GM23338 (cell line): ENCODE data around the gene TAS2R42. TPM values are rescaled to one million over a fixed set of nuclear protein-coding genes. Genes with fewer than 3 reads are reported as not detected.

Experiments used
- ATAC-seq: fragments of 200-7000 bp; cut with Tn5 transposase; 3 replicates; pipeline ENCODE4 v1.9.1; 2020
- DNase-seq: peaks from one replicate; pipeline ENCODE4 v3.0.0-alpha.2; 2015; ENCODE audit warnings: low spot score
- H2AFZ ChIP-seq: fragments of 200-600 bp; sonication (generic); 2 replicates; pipeline ENCODE4 v1.8.0; 2016; ENCODE audit warnings: antibody characterized with exemption, mild to moderate bottlenecking, moderate library complexity
- H3F3A ChIP-seq: fragments of 200-600 bp; sonication (generic); replicated peaks from 2 replicates; pipeline ENCODE4 v1.8.0; 2017; ENCODE audit warnings: antibody characterized with exemption, mixed run types, low read depth
- H3K27ac ChIP-seq: fragments of 200-600 bp; sonication (generic); 2 replicates; pipeline ENCODE4 v1.6.1; 2016; ENCODE audit warnings: low read depth
- H3K27me3 ChIP-seq: fragments of 200-600 bp; sonication (generic); 2 replicates; pipeline ENCODE4 v1.8.0; 2016; ENCODE audit warnings: mild to moderate bottlenecking, mixed run types, moderate library complexity; ENCODE audit not compliant: insufficient read depth
- H3K36me3 ChIP-seq: fragments of 200-600 bp; sonication (generic); 2 replicates; pipeline ENCODE4 v1.8.0; 2016; ENCODE audit warnings: mild to moderate bottlenecking; ENCODE audit not compliant: insufficient read depth
- H3K4me1 ChIP-seq: fragments of 200-600 bp; sonication (generic); 2 replicates; pipeline ENCODE4 v1.8.0; 2016; ENCODE audit warnings: mild to moderate bottlenecking, moderate library complexity; ENCODE audit not compliant: insufficient read depth
- H3K4me2 ChIP-seq: fragments of 200-600 bp; sonication (generic); 2 replicates; pipeline ENCODE4 v1.7.1; 2017; ENCODE audit warnings: mixed run types
- H3K4me3 ChIP-seq: fragments of 200-600 bp; sonication (generic); 2 replicates; pipeline ENCODE4 v1.6.1; 2016; ENCODE audit warnings: mixed run types
- H3K79me2 ChIP-seq: fragments of 200-600 bp; sonication (generic); replicated peaks from 2 replicates; pipeline ENCODE4 v1.8.0; 2017; ENCODE audit warnings: mild to moderate bottlenecking; ENCODE audit not compliant: insufficient read depth
- H3K9me2 ChIP-seq: fragments of 200-600 bp; sonication (generic); 2 replicates; pipeline ENCODE4 v1.8.0; 2017; ENCODE audit not compliant: insufficient read depth
- H4K20me1 ChIP-seq: fragments of 200-600 bp; sonication (generic); replicated peaks from 2 replicates; pipeline ENCODE4 v1.8.0; 2017; ENCODE audit warnings: mild to moderate bottlenecking; ENCODE audit not compliant: insufficient read depth
- H3K27ac Mint-ChIP-seq: 2 replicates; pipeline ENCODE4 v1.8.0; 2020; ENCODE audit warnings: inconsistent platforms, mild to moderate bottlenecking, moderate library complexity, mixed read lengths
- H3K27me3 Mint-ChIP-seq: 3 replicates; pipeline ENCODE4 v1.8.0; 2022; ENCODE audit warnings: low read depth, mild to moderate bottlenecking, moderate library complexity, mixed read lengths, inconsistent platforms; ENCODE audit not compliant: insufficient read depth, poor library complexity
- H3K36me3 Mint-ChIP-seq: 3 replicates; pipeline ENCODE4 v1.8.0; 2021; ENCODE audit warnings: low read depth, mild to moderate bottlenecking, inconsistent platforms, moderate library complexity, mixed read lengths
- H3K4me1 Mint-ChIP-seq: 3 replicates; pipeline ENCODE4 v1.8.0; 2020; ENCODE audit warnings: mild to moderate bottlenecking, inconsistent platforms, mixed read lengths
- H3K4me3 Mint-ChIP-seq: 3 replicates; pipeline ENCODE4 v1.8.0; 2021; ENCODE audit warnings: moderate library complexity, mild to moderate bottlenecking, inconsistent platforms, mixed read lengths
- H3K9me3 Mint-ChIP-seq: 3 replicates; pipeline ENCODE4 v1.8.0; 2020; ENCODE audit warnings: moderate library complexity, mild to moderate bottlenecking, inconsistent platforms, mixed read lengths
- EZH2phosphoT487 ChIP-seq: fragments of 200-600 bp; sonication (generic); IDR thresholded peaks from one replicate; pipeline ENCODE4 v1.8.1; 2018; ENCODE audit warnings: antibody characterized with exemption; ENCODE audit not compliant: unreplicated experiment
- JUNB ChIP-seq: IDR thresholded peaks from one replicate; pipeline ENCODE4 v1.6.1; 2016; ENCODE audit warnings: antibody characterized with exemption; ENCODE audit not compliant: unreplicated experiment
- POLR2AphosphoS5 ChIP-seq: IDR thresholded peaks from 2 replicates; pipeline ENCODE4 v1.6.1; 2016; ENCODE audit warnings: antibody characterized with exemption, low read depth
- STAT1 ChIP-seq: IDR thresholded peaks from one replicate; pipeline ENCODE4 v1.6.1; 2016; ENCODE audit warnings: antibody characterized with exemption; ENCODE audit not compliant: unreplicated experiment
- ZNF114 ChIP-seq: fragments of 250-450 bp; sonication (Bioruptor Pico); IDR thresholded peaks from 2 replicates; pipeline ENCODE4 v1.5.0; 2020; ENCODE audit warnings: mild to moderate bottlenecking, moderate library complexity
- ZNF331 ChIP-seq: fragments of 250-450 bp; sonication (Bioruptor Pico); IDR thresholded peaks from 2 replicates; pipeline ENCODE4 v1.5.0; 2020; ENCODE audit warnings: low read depth, mild to moderate bottlenecking, moderate library complexity
- polyA plus RNA-seq: library from polyadenylated mRNA; unstranded; fragments of >200 nt; fragmentation: Nextera tagmentation; extraction: Ambion mirVana; gene quantifications from 2 replicates; pipeline ENCODE4 v1.2.1, GENCODE V29; 2016
- total RNA-seq: library from RNA; depleted of rRNA; stranded (reverse); fragments of >200 nt; shearing (Covaris generic); gene quantifications from 2 replicates; pipeline ENCODE4 v1.2.3, GENCODE V29; 2014
- TF ChIP-seq, protein P1 (sequence below): fragments of 250-450 bp; sonication (Bioruptor Pico); IDR thresholded peaks from 2 replicates; pipeline ENCODE4 v1.5.0; 2020; ENCODE audit warnings: mild to moderate bottlenecking, moderate library complexity
- TF ChIP-seq, protein P2 (sequence below), 2 experiments: fragments of 200-600 bp in 1 of 2; sonication (generic) in 1 of 2; conservative IDR thresholded peaks; 2 replicates each; pipeline versions ENCODE4 v1.5.1 to v1.6.1; 2016 to 2017; ENCODE audit warnings: antibody characterized with exemption in 2 of 2, low read depth in 2 of 2, mild to moderate bottlenecking in 2 of 2, moderate library complexity in 1 of 2

TAS2R42 gene
- total and polyA plus RNA-seq, 2 experiments from 2014 or later = 0.38 TPM; not detected in 1

DNA sequence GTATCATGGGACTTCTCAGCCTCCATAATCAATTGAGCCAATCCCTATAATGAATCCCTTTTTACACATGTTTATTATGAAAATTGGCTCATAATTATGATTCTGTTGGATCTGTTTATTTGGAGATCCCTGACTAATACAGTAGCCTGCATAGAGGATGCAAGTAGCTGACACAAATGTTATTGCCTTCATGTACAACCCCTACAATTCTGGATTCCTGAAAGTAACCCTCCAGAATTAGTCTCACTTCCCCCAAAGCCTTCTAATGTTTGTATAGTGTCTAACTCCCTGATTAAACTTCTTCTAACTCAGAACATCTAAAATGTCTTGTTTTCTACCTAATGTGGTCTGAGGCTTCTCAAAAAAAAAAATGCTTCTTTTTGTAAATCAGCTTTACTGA lies 22.4 kb downstream of the TAS2R42 start (continued):
- TF ChIP-seq, protein P1, sequence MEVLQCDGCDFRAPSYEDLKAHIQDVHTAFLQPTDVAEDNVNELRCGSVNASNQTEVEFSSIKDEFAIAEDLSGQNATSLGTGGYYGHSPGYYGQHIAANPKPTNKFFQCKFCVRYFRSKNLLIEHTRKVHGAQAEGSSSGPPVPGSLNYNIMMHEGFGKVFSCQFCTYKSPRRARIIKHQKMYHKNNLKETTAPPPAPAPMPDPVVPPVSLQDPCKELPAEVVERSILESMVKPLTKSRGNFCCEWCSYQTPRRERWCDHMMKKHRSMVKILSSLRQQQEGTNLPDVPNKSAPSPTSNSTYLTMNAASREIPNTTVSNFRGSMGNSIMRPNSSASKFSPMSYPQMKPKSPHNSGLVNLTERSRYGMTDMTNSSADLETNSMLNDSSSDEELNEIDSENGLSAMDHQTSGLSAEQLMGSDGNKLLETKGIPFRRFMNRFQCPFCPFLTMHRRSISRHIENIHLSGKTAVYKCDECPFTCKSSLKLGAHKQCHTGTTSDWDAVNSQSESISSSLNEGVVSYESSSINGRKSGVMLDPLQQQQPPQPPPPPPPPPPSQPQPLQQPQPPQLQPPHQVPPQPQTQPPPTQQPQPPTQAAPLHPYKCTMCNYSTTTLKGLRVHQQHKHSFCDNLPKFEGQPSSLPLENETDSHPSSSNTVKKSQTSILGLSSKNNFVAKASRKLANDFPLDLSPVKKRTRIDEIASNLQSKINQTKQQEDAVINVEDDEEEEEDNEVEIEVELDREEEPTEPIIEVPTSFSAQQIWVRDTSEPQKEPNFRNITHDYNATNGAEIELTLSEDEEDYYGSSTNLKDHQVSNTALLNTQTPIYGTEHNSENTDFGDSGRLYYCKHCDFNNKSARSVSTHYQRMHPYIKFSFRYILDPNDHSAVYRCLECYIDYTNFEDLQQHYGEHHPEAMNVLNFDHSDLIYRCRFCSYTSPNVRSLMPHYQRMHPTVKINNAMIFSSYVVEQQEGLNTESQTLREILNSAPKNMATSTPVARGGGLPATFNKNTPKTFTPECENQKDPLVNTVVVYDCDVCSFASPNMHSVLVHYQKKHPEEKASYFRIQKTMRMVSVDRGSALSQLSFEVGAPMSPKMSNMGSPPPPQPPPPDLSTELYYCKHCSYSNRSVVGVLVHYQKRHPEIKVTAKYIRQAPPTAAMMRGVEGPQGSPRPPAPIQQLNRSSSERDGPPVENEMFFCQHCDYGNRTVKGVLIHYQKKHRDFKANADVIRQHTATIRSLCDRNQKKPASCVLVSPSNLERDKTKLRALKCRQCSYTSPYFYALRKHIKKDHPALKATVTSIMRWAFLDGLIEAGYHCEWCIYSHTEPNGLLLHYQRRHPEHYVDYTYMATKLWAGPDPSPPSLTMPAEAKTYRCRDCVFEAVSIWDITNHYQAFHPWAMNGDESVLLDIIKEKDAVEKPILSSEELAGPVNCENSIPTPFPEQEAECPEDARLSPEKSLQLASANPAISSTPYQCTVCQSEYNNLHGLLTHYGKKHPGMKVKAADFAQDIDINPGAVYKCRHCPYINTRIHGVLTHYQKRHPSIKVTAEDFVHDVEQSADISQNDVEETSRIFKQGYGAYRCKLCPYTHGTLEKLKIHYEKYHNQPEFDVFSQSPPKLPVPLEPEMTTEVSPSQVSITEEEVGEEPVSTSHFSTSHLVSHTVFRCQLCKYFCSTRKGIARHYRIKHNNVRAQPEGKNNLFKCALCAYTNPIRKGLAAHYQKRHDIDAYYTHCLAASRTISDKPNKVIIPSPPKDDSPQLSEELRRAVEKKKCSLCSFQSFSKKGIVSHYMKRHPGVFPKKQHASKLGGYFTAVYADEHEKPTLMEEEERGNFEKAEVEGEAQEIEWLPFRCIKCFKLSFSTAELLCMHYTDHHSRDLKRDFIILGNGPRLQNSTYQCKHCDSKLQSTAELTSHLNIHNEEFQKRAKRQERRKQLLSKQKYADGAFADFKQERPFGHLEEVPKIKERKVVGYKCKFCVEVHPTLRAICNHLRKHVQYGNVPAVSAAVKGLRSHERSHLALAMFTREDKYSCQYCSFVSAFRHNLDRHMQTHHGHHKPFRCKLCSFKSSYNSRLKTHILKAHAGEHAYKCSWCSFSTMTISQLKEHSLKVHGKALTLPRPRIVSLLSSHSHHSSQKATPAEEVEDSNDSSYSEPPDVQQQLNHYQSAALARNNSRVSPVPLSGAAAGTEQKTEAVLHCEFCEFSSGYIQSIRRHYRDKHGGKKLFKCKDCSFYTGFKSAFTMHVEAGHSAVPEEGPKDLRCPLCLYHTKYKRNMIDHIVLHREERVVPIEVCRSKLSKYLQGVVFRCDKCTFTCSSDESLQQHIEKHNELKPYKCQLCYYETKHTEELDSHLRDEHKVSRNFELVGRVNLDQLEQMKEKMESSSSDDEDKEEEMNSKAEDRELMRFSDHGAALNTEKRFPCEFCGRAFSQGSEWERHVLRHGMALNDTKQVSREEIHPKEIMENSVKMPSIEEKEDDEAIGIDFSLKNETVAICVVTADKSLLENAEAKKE (CRISPR knock-in tag) = no peak
- TF ChIP-seq EZH2phosphoT487 (no peak), POLR2AphosphoS5 (no peak), STAT1 (no peak)

DNA sequence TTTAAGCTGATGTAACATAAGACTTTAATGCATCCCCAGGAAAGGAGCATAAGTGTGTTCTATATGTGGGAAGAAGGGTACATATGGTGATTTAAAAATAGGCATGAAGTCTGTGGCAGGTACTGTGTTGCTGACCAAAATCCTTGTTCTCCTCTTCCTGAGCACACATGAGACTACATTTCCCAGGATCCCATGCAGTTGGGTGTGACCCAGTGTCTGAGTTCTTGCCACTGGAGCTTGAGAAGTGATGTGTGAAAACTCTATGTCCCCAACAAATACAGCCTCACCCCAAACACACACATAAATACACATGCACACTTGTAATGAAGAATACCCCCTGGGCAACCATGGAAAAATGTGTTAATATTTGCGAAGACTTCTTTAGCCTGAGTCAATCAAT lies 24.2 kb downstream of the TAS2R42 start:
- Histone ChIP-seq H3K4me1 (peaks cover 10% of the 10 kb centered on the region; the same call in 1 of the 2 replicates), H3K27ac (no peak overlapping the region), H2AFZ (no peak overlapping the region), H3F3A (no peaks in the 10 kb centered on the region), H3K79me2 (peaks cover 100% of the 10 kb centered on the region), H4K20me1 (peaks cover 31% of the 10 kb centered on the region), H3K36me3 (0 out of 2 replicates have a peak, but pooled peaks cover 3% of the 10 kb centered on the region), H3K27me3 (no peaks in the 10 kb centered on the region), H3K9me2 (no peaks in the 10 kb centered on the region), H3K4me3 (no peak overlapping the region), H3K4me2 (no peak overlapping the region)
- peaks cover 34% of the 10 kb centered on the region for H3K36me3 Mint-ChIP-seq
- no peaks in the 10 kb centered on the region for H3K9me3 Mint-ChIP-seq
- peaks cover 18% of the 10 kb centered on the region for H3K4me1 Mint-ChIP-seq
- H3K27me3 Mint-ChIP-seq = no peaks in the 10 kb centered on the region
- no peak overlapping the region for H3K27ac Mint-ChIP-seq
- ATAC-seq (peak; percentile 48), DNase-seq (peak; percentile 33)
- H3K4me3 Mint-ChIP-seq = no peak overlapping the region
- TF ChIP-seq, protein P2, sequence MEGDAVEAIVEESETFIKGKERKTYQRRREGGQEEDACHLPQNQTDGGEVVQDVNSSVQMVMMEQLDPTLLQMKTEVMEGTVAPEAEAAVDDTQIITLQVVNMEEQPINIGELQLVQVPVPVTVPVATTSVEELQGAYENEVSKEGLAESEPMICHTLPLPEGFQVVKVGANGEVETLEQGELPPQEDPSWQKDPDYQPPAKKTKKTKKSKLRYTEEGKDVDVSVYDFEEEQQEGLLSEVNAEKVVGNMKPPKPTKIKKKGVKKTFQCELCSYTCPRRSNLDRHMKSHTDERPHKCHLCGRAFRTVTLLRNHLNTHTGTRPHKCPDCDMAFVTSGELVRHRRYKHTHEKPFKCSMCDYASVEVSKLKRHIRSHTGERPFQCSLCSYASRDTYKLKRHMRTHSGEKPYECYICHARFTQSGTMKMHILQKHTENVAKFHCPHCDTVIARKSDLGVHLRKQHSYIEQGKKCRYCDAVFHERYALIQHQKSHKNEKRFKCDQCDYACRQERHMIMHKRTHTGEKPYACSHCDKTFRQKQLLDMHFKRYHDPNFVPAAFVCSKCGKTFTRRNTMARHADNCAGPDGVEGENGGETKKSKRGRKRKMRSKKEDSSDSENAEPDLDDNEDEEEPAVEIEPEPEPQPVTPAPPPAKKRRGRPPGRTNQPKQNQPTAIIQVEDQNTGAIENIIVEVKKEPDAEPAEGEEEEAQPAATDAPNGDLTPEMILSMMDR (conservative IDR thresholded peaks at IDR 0.05; ENCODE audit: low read depth in 2 of 2) = no peak
- TF ChIP-seq ZNF331 (CRISPR knock-in tag) (no peak), JUNB (no peak), ZNF114 (CRISPR knock-in tag) (no peak)
- TF ChIP-seq, protein P1 (CRISPR knock-in tag) = no peak
